ENCODE results near the gene COQ9. TPM values are rescaled to one million over a fixed set of nuclear protein-coding genes. Genes with fewer than 3 reads are reported as not detected.

COQ9 gene
- total RNA-seq, 2 donors from 2014 or later, result 38.7 to 56.0 TPM

DNA sequence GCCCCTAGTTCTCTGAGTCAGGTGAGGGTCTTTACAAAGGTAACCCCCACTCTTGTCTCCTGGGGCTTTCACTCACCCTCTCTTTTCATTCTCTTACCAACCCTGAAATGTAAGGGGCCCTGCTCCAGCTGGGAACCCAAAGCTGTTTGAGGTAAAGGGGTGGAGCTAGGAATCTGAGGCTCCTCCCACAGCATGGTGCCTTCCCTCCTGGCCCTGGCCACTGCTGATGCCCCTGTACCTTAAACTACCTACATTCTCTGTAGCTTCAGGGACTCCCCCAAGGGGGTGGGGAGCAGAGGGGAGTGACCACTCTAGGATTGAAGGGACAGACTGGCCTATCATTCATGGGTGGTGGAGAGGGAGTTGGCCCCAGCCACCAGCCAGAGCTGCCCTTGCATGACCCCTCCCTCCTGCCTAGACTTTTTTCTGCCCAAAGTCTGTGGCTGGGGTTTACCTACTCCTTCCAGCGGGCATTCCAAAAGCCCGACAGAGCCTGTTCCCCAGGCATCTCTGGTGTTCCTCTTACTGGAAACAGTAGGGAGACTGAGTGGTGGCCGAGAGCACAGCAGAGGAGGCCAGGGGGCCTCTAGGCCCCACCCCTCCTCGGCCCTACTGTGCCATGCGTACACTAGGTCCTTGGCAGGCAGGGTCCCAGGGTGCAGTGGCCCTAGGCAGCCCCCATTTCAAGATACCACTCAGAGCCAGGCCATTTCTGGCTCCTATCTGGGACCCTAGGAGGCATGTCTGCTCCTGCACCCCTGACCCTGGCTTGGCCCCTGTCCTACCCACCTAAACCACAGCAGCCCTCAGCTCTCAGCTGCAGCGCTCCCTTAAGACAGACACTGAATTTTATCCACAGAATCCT, 29.5 kb downstream of the COQ9 start:
- TF ChIP-seq POLR2A (IDR thresholded peaks at IDR 0.05) (no peak), CTCF (IDR thresholded peaks at IDR 0.05) (no peak)
- H3K27ac ChIP-seq, result peak overlapping the region in 1 of 4 donors; percentile 19
- no peaks in the 10 kb centered on the region for H3K27me3 ChIP-seq
- peaks cover 64% of the 10 kb centered on the region for H3K4me1 ChIP-seq
- 87 to 94% methylated on average over 5 to 6 of the region's 6 CpGs for WGBS, 2 donors
- peaks cover 0 to 2% of the 10 kb centered on the region in 2 donors for H3K36me3 ChIP-seq (replicated peaks in 1 of 2; ENCODE audit: insufficient read depth in 1 of 2, low read depth in 2 of 2)
- no peaks in the 10 kb centered on the region for H3K9me3 ChIP-seq
- H3K4me3 ChIP-seq, result no peak overlapping the region
- intact Hi-C loops (cut with DNase I), result no loop called here
- DNase-seq (no peak), ATAC-seq (no peak)

DNA sequence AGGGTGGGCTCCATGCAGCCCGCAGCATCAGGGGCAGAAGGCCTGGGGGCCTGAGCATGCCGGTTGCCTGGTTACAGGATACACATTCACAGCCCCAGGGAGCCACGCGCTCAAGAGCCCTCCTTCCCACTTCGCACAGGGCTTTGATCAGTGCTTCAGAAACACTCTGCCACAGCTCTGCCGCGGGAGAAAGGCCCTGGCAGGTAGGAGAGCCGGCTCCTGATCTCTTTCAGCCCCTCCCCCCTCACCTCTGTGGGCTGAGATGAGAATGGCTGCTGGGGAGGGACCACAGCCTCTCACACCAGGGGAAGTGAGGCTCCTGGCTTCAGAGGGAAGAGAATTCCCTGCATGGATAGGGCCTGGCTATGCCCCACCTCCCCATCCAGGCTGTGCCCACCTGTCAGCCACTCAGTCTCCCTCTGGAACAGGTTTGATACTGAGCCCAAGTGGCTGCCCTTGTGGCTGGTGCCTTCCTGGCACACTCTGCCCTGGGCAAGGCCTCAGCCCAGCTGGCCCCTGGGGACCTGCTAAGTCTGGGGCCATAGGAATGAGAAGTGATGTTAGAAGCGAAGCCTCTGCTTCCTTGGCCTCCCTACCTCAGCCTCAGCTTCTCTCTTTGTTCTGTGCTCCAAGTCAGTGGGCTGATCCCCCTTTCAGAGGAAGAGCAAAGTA, 30.4 kb downstream of the COQ9 start:
- ATAC-seq, result no peak
- no peaks in the 10 kb centered on the region for H3K27me3 ChIP-seq
- no peak for DNase-seq
- no peak overlapping the region for H3K4me3 ChIP-seq
- no peaks in the 10 kb centered on the region for H3K9me3 ChIP-seq
- TF ChIP-seq POLR2A (IDR thresholded peaks at IDR 0.05) (no peak), CTCF (IDR thresholded peaks at IDR 0.05) (no peak)
- peaks cover 57% of the 10 kb centered on the region for H3K4me1 ChIP-seq
- intact Hi-C loops (cut with DNase I), result no loop called here
- peak overlapping the region in 1 of 4 donors; percentile 14 for H3K27ac ChIP-seq
- H3K36me3 ChIP-seq (replicated peaks in 1 of 2; ENCODE audit: insufficient read depth in 1 of 2, low read depth in 2 of 2), result peaks cover 0 to 2% of the 10 kb centered on the region in 2 donors
- 65 to 69% methylated on average over 6 to 9 of the region's 9 CpGs for WGBS, 2 donors

- intact Hi-C loops (cut with DNase I), result no loop called here
- WGBS, 2 donors, result 62 to 71% methylated on average over 9 to 15 of the region's 15 CpGs
- no peaks in the 10 kb centered on the region for H3K27me3 ChIP-seq
- H3K4me3 ChIP-seq, result no peak overlapping the region
- ATAC-seq (no peak), DNase-seq (no peak)
- peaks cover 63% of the 10 kb centered on the region for H3K4me1 ChIP-seq
- H3K36me3 ChIP-seq (replicated peaks in 1 of 2; ENCODE audit: insufficient read depth in 1 of 2, low read depth in 2 of 2), result no peaks in the 10 kb centered on the region
- TF ChIP-seq POLR2A (IDR thresholded peaks at IDR 0.05), result no peak
- H3K27ac ChIP-seq, result peak overlapping the region in 1 of 4 donors; percentile 84
- H3K9me3 ChIP-seq, result no peaks in the 10 kb centered on the region
These were observed 31.3 kb downstream of the COQ9 start for GRCh38 chr16:57478396-57479204.

GRCh38 chr16:57479205-57479975, 32.1 kb downstream of the COQ9 start:
- Histone ChIP-seq H3K27me3 (no peaks in the 10 kb centered on the region), H3K36me3 (replicated peaks in 1 of 2; ENCODE audit: insufficient read depth in 1 of 2, low read depth in 2 of 2) (no peaks in the 10 kb centered on the region), H3K9me3 (no peaks in the 10 kb centered on the region), H3K27ac (peak overlapping the region; percentile 58 to 84 (median 68)), H3K4me1 (peaks cover 70% of the 10 kb centered on the region), H3K4me3 (no peak overlapping the region)
- intact Hi-C loops (cut with DNase I), result no loop called here
- ATAC-seq (peak; percentile 26), DNase-seq (peak in 1 of 4 donors; percentile 31)
- 34 to 50% methylated on average over 24 to 32 of the region's 36 CpGs for WGBS, 2 donors
- no peak for TF ChIP-seq CTCF (IDR thresholded peaks at IDR 0.05)
- TF ChIP-seq POLR2A (IDR thresholded peaks at IDR 0.05), result no peak
